Measurements from ENCODE around the gene OR8G5.

DNA sequence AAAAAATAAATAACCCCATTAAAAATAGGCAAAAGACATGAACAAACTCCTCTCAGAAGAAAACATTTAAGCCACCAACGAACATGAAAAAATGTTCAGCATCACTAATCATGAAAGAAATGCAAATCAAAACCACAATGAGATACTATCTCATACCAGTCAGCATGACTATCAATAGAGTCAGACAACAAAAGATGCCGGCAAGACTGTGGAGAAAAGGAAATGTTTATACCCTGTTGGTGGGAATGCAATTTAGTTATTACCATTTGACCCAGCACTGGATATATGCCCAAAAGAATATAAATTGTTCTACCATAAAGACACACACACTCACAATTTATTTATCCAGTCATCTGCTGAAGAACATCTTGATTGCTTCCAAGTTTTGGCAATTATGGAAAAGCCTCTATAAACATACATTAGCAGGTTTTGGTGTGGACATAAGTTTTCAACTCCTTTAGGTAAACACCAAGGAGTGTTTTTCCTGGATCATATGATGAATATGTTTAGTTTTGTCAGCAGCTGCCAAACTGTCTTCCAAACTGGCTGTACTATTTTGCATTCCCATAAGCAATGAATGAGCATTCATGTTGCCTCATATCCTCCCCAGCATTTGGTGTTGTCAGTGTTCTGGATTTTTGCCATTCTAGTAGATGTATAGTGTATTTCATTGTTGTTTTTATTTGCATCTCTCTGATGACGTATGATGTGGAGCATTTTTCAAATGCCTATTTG lies 29.6 kb downstream of the OR8G5 start:
- TF ChIP-seq, protein P1, sequence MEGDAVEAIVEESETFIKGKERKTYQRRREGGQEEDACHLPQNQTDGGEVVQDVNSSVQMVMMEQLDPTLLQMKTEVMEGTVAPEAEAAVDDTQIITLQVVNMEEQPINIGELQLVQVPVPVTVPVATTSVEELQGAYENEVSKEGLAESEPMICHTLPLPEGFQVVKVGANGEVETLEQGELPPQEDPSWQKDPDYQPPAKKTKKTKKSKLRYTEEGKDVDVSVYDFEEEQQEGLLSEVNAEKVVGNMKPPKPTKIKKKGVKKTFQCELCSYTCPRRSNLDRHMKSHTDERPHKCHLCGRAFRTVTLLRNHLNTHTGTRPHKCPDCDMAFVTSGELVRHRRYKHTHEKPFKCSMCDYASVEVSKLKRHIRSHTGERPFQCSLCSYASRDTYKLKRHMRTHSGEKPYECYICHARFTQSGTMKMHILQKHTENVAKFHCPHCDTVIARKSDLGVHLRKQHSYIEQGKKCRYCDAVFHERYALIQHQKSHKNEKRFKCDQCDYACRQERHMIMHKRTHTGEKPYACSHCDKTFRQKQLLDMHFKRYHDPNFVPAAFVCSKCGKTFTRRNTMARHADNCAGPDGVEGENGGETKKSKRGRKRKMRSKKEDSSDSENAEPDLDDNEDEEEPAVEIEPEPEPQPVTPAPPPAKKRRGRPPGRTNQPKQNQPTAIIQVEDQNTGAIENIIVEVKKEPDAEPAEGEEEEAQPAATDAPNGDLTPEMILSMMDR (conservative IDR thresholded peaks at IDR 0.05; ENCODE audit: low read depth, low read length) = no peak
- no peak for TF ChIP-seq EZH2 (IDR thresholded peaks at IDR 0.05; ENCODE audit: borderline replicate concordance, low read depth, low read length, poor library complexity, severe bottlenecking)

Data from A673 (cell line).